ENCODE data around the gene ACOXL.

ACOXL gene

DNA sequence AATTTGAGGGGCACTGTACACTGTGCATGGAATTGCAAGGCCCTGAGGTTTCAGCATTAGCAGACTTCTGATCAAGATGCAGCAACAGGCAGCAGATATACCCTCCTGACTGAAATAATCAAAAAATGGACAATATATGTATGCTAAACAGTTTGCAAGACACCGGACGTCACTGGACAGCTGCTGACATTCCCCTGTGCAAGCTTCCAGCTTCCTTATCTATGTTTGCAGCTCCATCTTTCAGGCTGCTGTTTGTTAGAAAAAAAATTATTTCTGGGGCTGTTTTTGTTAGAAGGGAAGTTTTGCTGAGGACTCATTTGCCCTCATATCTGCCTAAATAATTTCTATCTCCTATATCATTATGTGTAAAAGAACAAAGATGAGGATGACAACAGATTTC, 208.9 kb downstream of the ACOXL start:
- TF ChIP-seq, protein P1, sequence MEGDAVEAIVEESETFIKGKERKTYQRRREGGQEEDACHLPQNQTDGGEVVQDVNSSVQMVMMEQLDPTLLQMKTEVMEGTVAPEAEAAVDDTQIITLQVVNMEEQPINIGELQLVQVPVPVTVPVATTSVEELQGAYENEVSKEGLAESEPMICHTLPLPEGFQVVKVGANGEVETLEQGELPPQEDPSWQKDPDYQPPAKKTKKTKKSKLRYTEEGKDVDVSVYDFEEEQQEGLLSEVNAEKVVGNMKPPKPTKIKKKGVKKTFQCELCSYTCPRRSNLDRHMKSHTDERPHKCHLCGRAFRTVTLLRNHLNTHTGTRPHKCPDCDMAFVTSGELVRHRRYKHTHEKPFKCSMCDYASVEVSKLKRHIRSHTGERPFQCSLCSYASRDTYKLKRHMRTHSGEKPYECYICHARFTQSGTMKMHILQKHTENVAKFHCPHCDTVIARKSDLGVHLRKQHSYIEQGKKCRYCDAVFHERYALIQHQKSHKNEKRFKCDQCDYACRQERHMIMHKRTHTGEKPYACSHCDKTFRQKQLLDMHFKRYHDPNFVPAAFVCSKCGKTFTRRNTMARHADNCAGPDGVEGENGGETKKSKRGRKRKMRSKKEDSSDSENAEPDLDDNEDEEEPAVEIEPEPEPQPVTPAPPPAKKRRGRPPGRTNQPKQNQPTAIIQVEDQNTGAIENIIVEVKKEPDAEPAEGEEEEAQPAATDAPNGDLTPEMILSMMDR (IDR thresholded peaks at IDR 0.05; ENCODE audit: insufficient read depth, low read depth, low read length, missing control alignments), result no peak
- no peak for DNase-seq (ENCODE audit: low read depth)
- H3K4me3 ChIP-seq (ENCODE audit: low read length), result no peak overlapping the region

DNA sequence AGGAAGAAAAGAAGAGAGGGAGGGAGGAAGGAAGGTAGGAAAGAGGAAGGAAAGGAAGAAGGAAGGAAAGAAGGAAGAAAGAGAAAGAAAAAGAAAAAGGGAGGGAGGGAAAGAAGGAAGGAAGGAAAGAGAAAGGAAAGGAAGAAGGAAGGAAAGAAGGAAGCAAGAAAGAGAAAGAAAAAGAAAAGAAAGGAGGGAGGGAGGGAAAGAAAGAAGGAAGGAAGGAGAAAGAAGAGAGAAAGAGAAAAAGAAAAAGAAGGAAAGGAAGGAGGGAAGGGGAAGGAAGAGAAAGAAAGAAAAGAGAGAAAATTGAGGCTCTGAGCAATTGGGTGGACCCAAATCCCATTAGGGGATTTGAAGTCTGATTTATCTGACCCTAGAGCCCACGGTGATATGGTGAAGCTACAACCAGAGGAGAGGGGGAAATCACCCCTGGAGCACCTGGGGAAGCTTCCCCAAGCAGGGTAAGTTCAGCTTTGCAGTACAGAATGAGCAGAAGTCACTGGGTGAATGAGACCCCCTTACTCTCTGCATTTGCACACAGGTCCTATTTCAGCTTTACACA, 210.8 kb downstream of the ACOXL start:
- no peak overlapping the region for H3K4me3 ChIP-seq (ENCODE audit: low read length)
- DNase-seq (ENCODE audit: low read depth), result no peak
- TF ChIP-seq, protein P1 (IDR thresholded peaks at IDR 0.05; ENCODE audit: insufficient read depth, low read depth, low read length, missing control alignments), result no peak

DNA sequence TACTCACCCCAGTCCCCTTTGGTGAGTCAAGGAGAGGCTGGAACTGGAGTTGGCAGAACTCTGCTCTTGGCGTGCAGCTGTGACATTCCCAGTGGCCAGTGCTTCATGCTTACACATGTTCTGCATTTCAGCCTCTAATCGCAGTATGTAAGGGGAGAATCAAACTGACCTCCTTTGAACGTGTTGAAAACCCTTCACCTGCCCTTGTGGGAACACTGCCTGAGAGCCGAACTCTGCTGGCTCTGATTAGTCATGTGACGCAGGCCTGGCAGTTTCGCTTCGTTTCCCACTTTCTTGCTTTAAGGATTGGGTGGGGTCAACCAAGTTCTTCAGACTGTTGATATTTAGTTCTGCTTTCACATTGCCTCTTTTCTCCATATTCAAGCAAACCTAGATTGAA, 214.5 kb downstream of the ACOXL start:
- no peak overlapping the region for H3K4me3 ChIP-seq (ENCODE audit: low read length)
- no peak for DNase-seq (ENCODE audit: low read depth)
- TF ChIP-seq, protein P1 (IDR thresholded peaks at IDR 0.05; ENCODE audit: insufficient read depth, low read depth, low read length, missing control alignments), result no peak

DNA sequence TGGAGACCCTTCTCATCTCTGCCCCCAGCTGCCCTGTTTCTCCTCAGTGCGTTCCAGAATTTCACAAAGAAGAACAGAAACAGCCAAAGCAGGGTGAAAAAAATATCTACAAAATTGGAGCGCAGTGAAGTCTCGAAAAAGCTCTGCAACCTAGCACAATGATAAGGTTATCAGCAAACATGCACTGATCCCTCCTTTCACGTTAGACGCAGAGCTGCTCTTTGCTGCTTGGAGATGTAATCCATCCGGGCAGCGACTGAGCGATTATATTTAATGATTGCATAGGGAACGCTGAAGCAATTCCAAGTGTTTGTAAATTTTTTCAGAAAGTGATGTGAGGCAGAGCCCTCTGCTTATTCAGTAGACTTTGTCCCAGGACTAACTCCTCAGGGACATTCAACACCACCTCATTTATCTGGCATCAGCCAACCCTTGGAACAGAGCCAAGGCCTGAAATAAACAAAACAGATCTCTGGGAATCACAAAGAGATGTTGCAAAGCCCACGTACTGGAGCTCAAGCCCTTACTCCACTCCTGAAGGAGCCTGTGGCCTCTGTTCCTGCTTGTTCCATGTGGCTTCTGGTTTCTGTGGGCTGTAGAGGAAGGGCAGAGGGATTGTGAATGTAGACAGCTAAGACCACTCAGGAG, 215.8 kb downstream of the ACOXL start:
- TF ChIP-seq, protein P1 (IDR thresholded peaks at IDR 0.05; ENCODE audit: insufficient read depth, low read depth, low read length, missing control alignments), result no peak
- no peak overlapping the region for H3K4me3 ChIP-seq (ENCODE audit: low read length)
- no peak for DNase-seq (ENCODE audit: low read depth)

DNA sequence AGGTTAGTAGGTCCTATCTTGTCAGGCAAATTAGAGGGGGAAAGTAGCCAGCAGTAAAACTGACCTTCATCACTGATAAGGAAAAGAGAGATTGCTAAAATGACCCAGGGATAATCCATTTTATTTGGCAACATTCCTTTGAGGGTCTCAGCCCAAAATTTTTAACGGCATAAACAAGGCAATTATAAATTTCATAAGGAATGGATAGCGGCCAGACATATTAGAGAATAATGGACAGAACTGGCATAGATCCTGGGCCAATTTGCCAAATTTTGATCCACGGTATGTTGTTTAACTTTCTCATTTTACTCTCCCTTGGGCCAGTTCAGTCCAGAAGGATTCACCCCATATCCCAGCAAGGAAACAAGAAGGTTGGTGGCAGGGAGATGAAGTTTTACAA, 217.9 kb downstream of the ACOXL start:
- TF ChIP-seq, protein P1 (IDR thresholded peaks at IDR 0.05; ENCODE audit: insufficient read depth, low read depth, low read length, missing control alignments), result no peak
- H3K4me3 ChIP-seq (ENCODE audit: low read length), result no peak overlapping the region
- DNase-seq (ENCODE audit: low read depth), result no peak

DNA sequence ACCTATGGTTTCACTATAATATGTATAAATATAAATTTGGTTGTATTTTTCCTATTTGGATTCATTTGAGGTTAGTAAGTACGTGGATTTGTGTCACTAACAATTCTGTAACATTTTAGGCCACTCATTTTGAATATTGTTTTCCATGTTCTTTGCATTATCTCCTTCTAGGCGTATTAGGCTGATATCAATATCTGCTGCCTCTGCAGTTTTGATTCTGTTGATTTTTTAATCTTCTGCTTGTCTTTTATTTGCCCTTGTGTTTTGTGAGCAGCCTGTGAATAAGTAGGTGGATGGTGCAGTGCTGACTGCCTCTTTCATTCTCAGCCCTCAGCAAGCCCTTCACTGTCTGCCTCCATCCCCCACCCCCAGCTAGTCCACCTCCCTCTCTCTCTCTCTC, 222.7 kb downstream of the ACOXL start:
- DNase-seq (ENCODE audit: low read depth), result no peak
- H3K4me3 ChIP-seq (ENCODE audit: low read length), result no peak overlapping the region
- TF ChIP-seq, protein P1 (IDR thresholded peaks at IDR 0.05; ENCODE audit: insufficient read depth, low read depth, low read length, missing control alignments), result no peak

DNA sequence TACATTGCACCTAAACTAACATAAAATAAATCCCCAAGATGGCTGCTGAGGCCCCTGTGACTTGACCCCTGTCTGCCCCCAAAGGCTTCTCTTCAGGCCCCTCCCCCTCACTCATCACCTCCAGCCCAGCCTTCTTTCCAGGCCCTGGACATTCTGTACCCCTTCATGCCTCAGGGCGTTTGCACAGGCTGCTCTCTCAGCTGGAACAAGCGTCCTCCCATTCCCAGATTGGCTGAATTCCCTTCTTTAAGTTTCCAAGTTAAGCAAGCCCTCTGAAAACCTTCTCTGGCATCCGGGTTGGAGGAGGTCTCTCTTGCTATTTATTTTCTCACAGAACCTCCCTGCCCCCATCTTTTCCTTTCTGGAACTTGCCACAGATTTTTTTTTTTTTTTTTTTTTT, 223.2 kb downstream of the ACOXL start:
- no peak overlapping the region for H3K4me3 ChIP-seq (ENCODE audit: low read length)
- TF ChIP-seq, protein P1 (IDR thresholded peaks at IDR 0.05; ENCODE audit: insufficient read depth, low read depth, low read length, missing control alignments), result no peak
- DNase-seq (ENCODE audit: low read depth), result no peak

Measured in epithelial cell of esophagus (primary cell).